MM.1S (cell line): ENCODE results near the gene TMEM271.

ENCODE experiments used
- CTCF ChIP-seq: fragments of 300-600 bp; sonication (generic); IDR thresholded peaks from 2 replicates; pipeline ENCODE4 v1.5.1; 2016; ENCODE audit warnings: antibody characterized with exemption, low read length, mixed read lengths
- EZH2 ChIP-seq: fragments of 300-600 bp; sonication (generic); optimal IDR thresholded peaks from 2 replicates; pipeline ENCODE3; 2017; ENCODE audit warnings: low read depth, mild to moderate bottlenecking, antibody characterized with exemption, low read length, mixed read lengths
- EZH2phosphoT487 ChIP-seq: fragments of 300-600 bp; sonication (generic); IDR thresholded peaks from 2 replicates; pipeline ENCODE4 v1.6.1; 2018; ENCODE audit warnings: antibody characterized with exemption, low read length

DNA sequence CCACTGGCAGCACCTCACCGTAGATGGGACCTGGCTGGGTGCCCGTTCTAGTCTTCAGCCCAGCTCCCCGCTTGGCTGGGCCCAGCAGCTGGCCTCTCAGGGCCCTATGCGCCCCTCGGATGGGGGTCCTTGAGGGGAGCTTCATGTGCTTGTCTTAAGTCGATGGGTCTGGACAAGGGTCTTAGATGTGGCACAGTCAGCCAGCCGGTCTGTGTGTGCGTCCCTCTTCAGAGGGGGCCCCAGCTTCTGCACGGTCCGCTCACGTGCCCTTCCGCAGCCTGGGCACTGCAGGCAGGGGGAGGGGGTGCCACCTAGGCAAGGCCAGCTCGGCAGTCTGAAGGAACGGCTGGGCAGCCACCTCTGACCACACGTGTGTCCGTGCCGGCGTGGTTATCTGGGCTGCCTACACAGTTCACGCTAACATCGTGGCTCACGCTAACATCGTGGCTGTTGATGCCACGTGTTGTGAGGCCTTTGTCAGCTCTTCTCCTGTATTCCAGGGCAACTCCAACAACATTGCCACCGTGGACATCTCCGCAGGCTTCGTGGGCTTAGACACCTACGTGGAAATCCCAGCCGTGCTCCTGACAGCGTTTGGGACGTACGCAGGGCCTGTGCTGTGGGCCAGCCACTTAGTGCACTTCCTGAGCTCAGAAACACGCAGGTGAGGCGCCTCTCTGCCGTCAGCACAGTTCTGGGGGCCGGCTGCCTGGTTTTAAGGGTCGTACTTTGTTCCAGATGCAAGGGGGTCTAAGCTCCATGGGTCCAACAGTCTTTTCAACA lies 42.6 kb downstream of the TMEM271 start:
- no peak for TF ChIP-seq CTCF
- TF ChIP-seq EZH2 = no peak
- no peak for TF ChIP-seq EZH2phosphoT487
